HG03196 (cell line): ENCODE data around the gene PNKD.

Source experiments
- ATAC-seq: cut with Tn5 transposase; IDR thresholded peaks from one replicate; pipeline ENCODE4 v1.9.1; 2021; ENCODE audit not compliant: unreplicated experiment

The PNKD gene

DNA sequence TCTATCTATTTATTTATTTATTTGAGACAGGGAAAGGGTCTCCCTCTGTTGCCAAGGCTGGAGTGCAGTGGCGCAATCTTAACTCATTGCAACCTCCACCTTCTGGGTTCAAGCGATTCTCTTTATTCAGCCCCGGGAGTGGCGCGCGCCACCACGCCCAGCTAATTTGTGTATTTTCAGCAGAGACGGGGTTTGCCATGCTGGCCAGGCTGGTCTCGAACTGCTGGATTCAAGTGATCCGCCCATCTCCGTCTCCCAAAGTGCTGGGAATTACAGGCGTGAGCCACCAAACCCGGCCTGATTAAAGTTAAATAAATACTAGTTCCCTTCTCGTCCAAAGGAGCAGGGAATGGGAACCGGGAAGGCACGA is 125.1 kb downstream of the PNKD start:
- ATAC-seq, result no peak

DNA sequence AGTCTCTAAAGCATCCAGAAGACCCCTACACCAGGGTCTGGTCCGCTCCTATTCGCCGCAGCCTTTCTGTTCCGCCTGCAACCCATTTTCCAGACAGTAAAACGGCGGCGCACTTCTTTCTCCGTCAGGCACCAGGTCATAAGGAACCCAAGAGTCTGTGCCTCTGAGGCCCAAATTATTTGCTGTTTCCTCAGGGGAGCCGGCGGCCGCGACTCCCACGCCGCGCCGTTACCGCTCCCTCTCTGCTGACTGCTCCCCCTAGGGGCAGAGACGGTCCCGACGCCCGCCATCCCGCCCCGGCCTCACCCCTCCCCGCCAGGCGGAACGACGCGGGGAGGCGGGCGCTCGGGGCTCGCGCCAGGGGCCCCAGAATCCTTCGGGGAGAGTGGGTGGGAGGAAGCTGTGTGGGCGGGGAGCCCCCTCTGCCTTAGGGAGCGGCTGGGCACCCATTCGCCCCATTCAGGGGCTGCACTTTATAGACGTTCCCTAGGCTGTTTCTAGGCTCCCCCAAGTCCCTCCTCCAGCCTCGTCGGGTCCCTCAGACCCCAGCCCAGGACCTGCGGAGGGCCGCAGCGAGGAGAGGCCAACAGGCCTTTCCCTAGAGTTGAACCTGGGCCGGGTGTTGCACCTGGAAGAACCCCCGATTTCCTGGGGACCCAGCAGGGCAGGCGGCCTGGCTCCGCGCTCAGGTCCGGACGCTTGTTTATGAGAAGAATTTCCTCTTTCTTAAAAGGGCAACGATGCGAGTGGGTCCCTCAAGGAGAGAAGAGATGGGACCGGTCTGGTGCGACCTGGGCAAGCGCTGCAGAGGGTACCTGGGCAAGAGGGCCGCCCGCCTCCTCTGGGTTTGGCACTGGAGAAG is 125.7 kb downstream of the PNKD start:
- peak; percentile 41 for ATAC-seq
